Nephron progenitor cell (in vitro differentiated cells): ENCODE results near the gene TP73.
A peak's percentile ranks its signal among the peaks of the same experiment; 100 is the strongest.

Experiments
- DNase-seq: peaks from one replicate; pipeline ENCODE4 v3.0.0; 2021
- H3K27ac Mint-ChIP-seq: 2 replicates; pipeline ENCODE4 v1.8.0; 2021; ENCODE audit warnings: mild to moderate bottlenecking, moderate library complexity, mixed read lengths
- H3K27me3 Mint-ChIP-seq: 2 replicates; pipeline ENCODE4 v1.8.0; 2021; ENCODE audit warnings: mild to moderate bottlenecking, low read depth, mixed read lengths; ENCODE audit not compliant: poor library complexity
- H3K36me3 Mint-ChIP-seq: 2 replicates; pipeline ENCODE4 v1.8.0; 2021; ENCODE audit warnings: low read depth, mixed read lengths
- H3K4me1 Mint-ChIP-seq: 2 replicates; pipeline ENCODE4 v1.8.0; 2021; ENCODE audit warnings: mixed read lengths
- H3K4me3 Mint-ChIP-seq: 2 replicates; pipeline ENCODE4 v1.8.0; 2021; ENCODE audit warnings: mild to moderate bottlenecking, moderate library complexity, mixed read lengths
- H3K9me3 Mint-ChIP-seq: 2 replicates; pipeline ENCODE4 v1.8.0; 2021; ENCODE audit warnings: mild to moderate bottlenecking, moderate library complexity, mixed read lengths
- CTCF ChIP-seq: fragments of 200-600 bp; sonication (generic); IDR thresholded peaks from 2 replicates; pipeline ENCODE4 v1.5.0; 2021; ENCODE audit warnings: antibody characterized with exemption

Gene TP73

GRCh38 chr1:3698660-3699408 is 46.5 kb downstream of the TP73 start:
- H3K27ac Mint-ChIP-seq = no peak overlapping the region
- no peaks in the 10 kb centered on the region for H3K9me3 Mint-ChIP-seq
- H3K4me1 Mint-ChIP-seq = peaks cover 45% of the 10 kb centered on the region
- TF ChIP-seq CTCF = no peak
- DNase-seq = no peak
- H3K27me3 Mint-ChIP-seq = peaks cover 32% of the 10 kb centered on the region
- no peak overlapping the region for H3K4me3 Mint-ChIP-seq
- no peaks in the 10 kb centered on the region for H3K36me3 Mint-ChIP-seq

- H3K36me3 Mint-ChIP-seq = no peaks in the 10 kb centered on the region
- no peak for DNase-seq
- no peak overlapping the region for H3K27ac Mint-ChIP-seq
- no peak for TF ChIP-seq CTCF
- H3K9me3 Mint-ChIP-seq = no peaks in the 10 kb centered on the region
- H3K27me3 Mint-ChIP-seq = peaks cover 36% of the 10 kb centered on the region
- no peak overlapping the region for H3K4me3 Mint-ChIP-seq
- peaks cover 51% of the 10 kb centered on the region for H3K4me1 Mint-ChIP-seq
Measured at GRCh38 chr1:3699596-3699995, 47.3 kb downstream of the TP73 start.

- TF ChIP-seq CTCF = no peak
- Mint-ChIP-seq H3K27me3 (peaks cover 32% of the 10 kb centered on the region), H3K27ac (no peak overlapping the region)
Measured at GRCh38 chr1:3700631-3701030, 48.3 kb downstream of the TP73 start.

GRCh38 chr1:3702528-3702927 is 50.2 kb downstream of the TP73 start:
- Mint-ChIP-seq H3K27ac (no peak overlapping the region), H3K4me3 (no peak overlapping the region), H3K9me3 (no peaks in the 10 kb centered on the region), H3K4me1 (peaks cover 41% of the 10 kb centered on the region), H3K27me3 (peaks cover 24% of the 10 kb centered on the region), H3K36me3 (no peaks in the 10 kb centered on the region)
- TF ChIP-seq CTCF = no peak
- no peak for DNase-seq

More at GRCh38 chr1:3700631-3701030, 48.3 kb downstream of the TP73 start:
- DNase-seq = no peak
- no peaks in the 10 kb centered on the region for H3K9me3 Mint-ChIP-seq
- no peaks in the 10 kb centered on the region for H3K36me3 Mint-ChIP-seq
- no peak overlapping the region for H3K4me3 Mint-ChIP-seq
- H3K4me1 Mint-ChIP-seq = peaks cover 52% of the 10 kb centered on the region

- Mint-ChIP-seq H3K9me3 (no peaks in the 10 kb centered on the region), H3K27ac (no peak overlapping the region), H3K27me3 (peaks cover 30% of the 10 kb centered on the region), H3K4me3 (no peak overlapping the region), H3K4me1 (peaks cover 37% of the 10 kb centered on the region), H3K36me3 (no peaks in the 10 kb centered on the region)
- DNase-seq = peak; percentile 41
- TF ChIP-seq CTCF = peak; percentile 23
Measured at GRCh38 chr1:3702990-3703728, 50.8 kb downstream of the TP73 start.
